Caco-2 (cell line): Measurements from ENCODE around the gene CDPF1. TPM values are rescaled to one million over a fixed set of nuclear protein-coding genes. Genes with fewer than 3 reads are reported as not detected.

ENCODE experiments used
- BruUV-seq: library from RNA; stranded (reverse); fragments of 400-500 nt; replicated peaks from 2 replicates; lab custom pipeline; 2021; lab: Mats Ljungman, UMichigan
- CTCF ChIA-PET: fragments of 300-600 bp; sonication (Branson Sonifier 250); formaldehyde crosslinking; loops from one replicate; lab custom pipeline; 2022; ENCODE audit warnings: antibody characterized with exemption; lab: Charles Lee
- POLR2A ChIA-PET: fragments of 300-600 bp; sonication (Branson Sonifier 250); formaldehyde crosslinking; loops from one replicate; lab custom pipeline; 2022; ENCODE audit warnings: antibody characterized with exemption; lab: Charles Lee
- DNase-seq, 2 experiments: peaks; one replicate each; pipeline versions ENCODE4 v3.0.0 to v3.0.0-alpha.2; 2020 to 2022
- H3K27me3 ChIP-seq: replicated peaks from 2 replicates; pipeline ENCODE4 v1.6.0; 2011; ENCODE audit warnings: low read length; ENCODE audit not compliant: control insufficient read depth, insufficient read depth
- H3K36me3 ChIP-seq: 2 replicates; pipeline ENCODE4 v1.5.1; 2011; ENCODE audit warnings: low read length; ENCODE audit not compliant: control insufficient read depth, insufficient read depth
- H3K4me1 ChIP-seq: fragments of 250-450 bp; sonication (Bioruptor Pico); 2 replicates; pipeline ENCODE4 v1.5.1; 2020; ENCODE audit warnings: mild to moderate bottlenecking
- H3K4me3 ChIP-seq: 2 replicates; pipeline ENCODE4 v1.5.1; 2011; ENCODE audit warnings: low read depth, mild to moderate bottlenecking, control low read depth, low read length
- H3K9me3 ChIP-seq: fragments of 250-450 bp; sonication (Bioruptor Pico); 2 replicates; pipeline ENCODE4 v1.5.1; 2020; ENCODE audit warnings: mild to moderate bottlenecking, moderate library complexity
- H3K27ac Mint-ChIP-seq: one replicate; pipeline ENCODE4 v1.8.0; 2022; ENCODE audit warnings: mixed read lengths; ENCODE audit not compliant: unreplicated experiment
- H3K27me3 Mint-ChIP-seq: one replicate; pipeline ENCODE4 v1.8.0; 2022; ENCODE audit warnings: mixed read lengths; ENCODE audit not compliant: insufficient read depth, unreplicated experiment
- H3K36me3 Mint-ChIP-seq: one replicate; pipeline ENCODE4 v1.8.0; 2022; ENCODE audit warnings: mild to moderate bottlenecking, mixed read lengths; ENCODE audit not compliant: insufficient read depth, unreplicated experiment
- H3K4me1 Mint-ChIP-seq: one replicate; pipeline ENCODE4 v1.8.0; 2022; ENCODE audit warnings: low read depth, mixed read lengths; ENCODE audit not compliant: unreplicated experiment
- H3K4me3 Mint-ChIP-seq: one replicate; pipeline ENCODE4 v1.8.0; 2022; ENCODE audit warnings: mild to moderate bottlenecking, moderate library complexity, mixed read lengths; ENCODE audit not compliant: unreplicated experiment
- H3K9me3 Mint-ChIP-seq: one replicate; pipeline ENCODE4 v1.8.0; 2022; ENCODE audit warnings: mixed read lengths; ENCODE audit not compliant: unreplicated experiment
- CTCF ChIP-seq, 2 experiments: fragments of 200-600 bp in 1 of 2; IDR thresholded peaks; 1 replicate in 1 of 2; 2 replicates in 1 of 2; pipeline versions ENCODE4 v1.5.1 to v1.8.0; 2011 to 2022; ENCODE audit warnings: antibody characterized with exemption in 1 of 2, control low read depth in 1 of 2, inconsistent platforms in 1 of 2, low read depth in 1 of 2, low read length in 1 of 2, mild to moderate bottlenecking in 1 of 2, moderate library complexity in 1 of 2; ENCODE audit not compliant: insufficient read depth in 1 of 2, severe bottlenecking in 1 of 2, unreplicated experiment in 1 of 2
- intact Hi-C: fragments of 100-400 bp; cut with micrococcal nuclease; formaldehyde crosslinking; loops from one replicate; pipeline ENCODE4 v1.10.0; 2022; ENCODE audit not compliant: unreplicated experiment
- total RNA-seq: library from RNA; stranded (reverse); gene quantifications from 2 replicates; pipeline ENCODE4 v1.2.3, GENCODE V29; 2022

CDPF1 gene
- total RNA-seq, 1 experiment from 2014 or later, result 7.2 TPM

- Histone ChIP-seq H3K4me3 (no peak overlapping the region), H3K4me1 (no peaks in the 10 kb centered on the region), H3K27me3 (no peaks in the 10 kb centered on the region), H3K9me3 (no peaks in the 10 kb centered on the region), H3K36me3 (no peaks in the 10 kb centered on the region)
- Mint-ChIP-seq H3K4me1 (no peaks in the 10 kb centered on the region), H3K9me3 (peaks cover 9% of the 10 kb centered on the region), H3K27me3 (no peaks in the 10 kb centered on the region), H3K27ac (no peak overlapping the region), H3K4me3 (no peak overlapping the region), H3K36me3 (peaks cover 11% of the 10 kb centered on the region)
- no TSS peak for BruUV-seq
- intact Hi-C loops, result no loop called here
- no peak for TF ChIP-seq CTCF (IDR thresholded peaks at IDR 0.05; ENCODE audit: insufficient read depth in 1 of 2, low read depth in 1 of 2, low read length in 1 of 2, severe bottlenecking in 1 of 2, unreplicated experiment in 1 of 2)
- ChIA-PET POLR2A (no interaction called here), CTCF (no interaction called here)
- no peak for DNase-seq
Measured at GRCh38 chr22:46225631-46226030, 24.5 kb downstream of the CDPF1 start.

GRCh38 chr22:46224898-46225290 lies 25.2 kb downstream of the CDPF1 start:
- POLR2A ChIA-PET, result no interaction called here
- BruUV-seq, result no TSS peak
- H3K4me1 Mint-ChIP-seq, result no peaks in the 10 kb centered on the region
- Histone ChIP-seq H3K9me3 (no peaks in the 10 kb centered on the region), H3K4me1 (no peaks in the 10 kb centered on the region), H3K27me3 (no peaks in the 10 kb centered on the region), H3K4me3 (no peak overlapping the region), H3K36me3 (no peaks in the 10 kb centered on the region)
- H3K9me3 Mint-ChIP-seq, result peaks cover 9% of the 10 kb centered on the region
- no peak overlapping the region for H3K27ac Mint-ChIP-seq
- no peak for DNase-seq
- no peaks in the 10 kb centered on the region for H3K27me3 Mint-ChIP-seq
- no peak overlapping the region for H3K4me3 Mint-ChIP-seq
- CTCF ChIA-PET, result no interaction called here
- intact Hi-C loops, result no loop called here
- TF ChIP-seq CTCF (IDR thresholded peaks at IDR 0.05; ENCODE audit: insufficient read depth in 1 of 2, low read depth in 1 of 2, low read length in 1 of 2, severe bottlenecking in 1 of 2, unreplicated experiment in 1 of 2), result no peak
- H3K36me3 Mint-ChIP-seq, result peaks cover 11% of the 10 kb centered on the region

GRCh38 chr22:46224044-46224897 lies 25.8 kb downstream of the CDPF1 start:
- intact Hi-C loops, result no loop called here
- POLR2A ChIA-PET, result no interaction called here
- no peak for TF ChIP-seq CTCF (IDR thresholded peaks at IDR 0.05; ENCODE audit: insufficient read depth in 1 of 2, low read depth in 1 of 2, low read length in 1 of 2, severe bottlenecking in 1 of 2, unreplicated experiment in 1 of 2)
- H3K4me3 Mint-ChIP-seq, result no peak overlapping the region
- no TSS peak for BruUV-seq
- H3K27me3 Mint-ChIP-seq, result no peaks in the 10 kb centered on the region
- no peaks in the 10 kb centered on the region for H3K4me1 ChIP-seq
- no peaks in the 10 kb centered on the region for H3K9me3 ChIP-seq
- DNase-seq, result no peak
- CTCF ChIA-PET, result no interaction called here
- H3K27me3 ChIP-seq, result no peaks in the 10 kb centered on the region
- H3K36me3 ChIP-seq, result no peaks in the 10 kb centered on the region
- H3K4me3 ChIP-seq, result no peak overlapping the region
- H3K27ac Mint-ChIP-seq, result no peak overlapping the region
- peaks cover 11% of the 10 kb centered on the region for H3K36me3 Mint-ChIP-seq
- H3K4me1 Mint-ChIP-seq, result no peaks in the 10 kb centered on the region
- peaks cover 9% of the 10 kb centered on the region for H3K9me3 Mint-ChIP-seq
